ENCODE measurements around the gene VAV2. TPM values are rescaled to one million over a fixed set of nuclear protein-coding genes. Genes with fewer than 3 reads are reported as not detected.

Gene VAV2
- total and polyA plus RNA-seq, 2 experiments from 2014 or later = 8.1 to 28.9 TPM

DNA sequence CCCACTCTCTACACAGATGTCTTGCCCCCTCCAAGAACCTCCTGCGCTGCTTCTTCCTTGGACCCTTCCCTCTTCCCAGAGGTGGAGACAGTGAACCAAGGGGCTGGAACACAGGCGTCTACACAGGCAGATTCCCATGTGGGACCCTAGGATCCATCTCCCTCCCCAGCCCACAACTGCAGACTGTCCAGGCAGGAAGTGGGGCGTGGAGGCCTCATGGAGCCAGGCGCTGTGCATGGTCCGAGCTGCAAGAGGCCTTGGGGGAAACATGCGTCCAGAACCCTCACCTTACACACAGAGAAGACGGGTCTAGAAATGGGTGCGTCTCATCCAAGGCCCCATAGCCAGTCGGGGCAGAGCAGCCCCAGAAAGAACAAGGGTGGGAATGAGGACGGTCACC is 117.5 kb downstream of the VAV2 start:
- H3K4me3 Mint-ChIP-seq = no peak overlapping the region

More for the DNA sequence above, 117.5 kb downstream of the VAV2 start:
- TF ChIP-seq, protein P1, sequence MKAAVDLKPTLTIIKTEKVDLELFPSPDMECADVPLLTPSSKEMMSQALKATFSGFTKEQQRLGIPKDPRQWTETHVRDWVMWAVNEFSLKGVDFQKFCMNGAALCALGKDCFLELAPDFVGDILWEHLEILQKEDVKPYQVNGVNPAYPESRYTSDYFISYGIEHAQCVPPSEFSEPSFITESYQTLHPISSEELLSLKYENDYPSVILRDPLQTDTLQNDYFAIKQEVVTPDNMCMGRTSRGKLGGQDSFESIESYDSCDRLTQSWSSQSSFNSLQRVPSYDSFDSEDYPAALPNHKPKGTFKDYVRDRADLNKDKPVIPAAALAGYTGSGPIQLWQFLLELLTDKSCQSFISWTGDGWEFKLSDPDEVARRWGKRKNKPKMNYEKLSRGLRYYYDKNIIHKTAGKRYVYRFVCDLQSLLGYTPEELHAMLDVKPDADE (IDR thresholded peaks at IDR 0.05) = no peak
- no peak for TF ChIP-seq ZNF462 (CRISPR knock-in tag; IDR thresholded peaks at IDR 0.05)
- TF ChIP-seq JUNB (IDR thresholded peaks at IDR 0.05; ENCODE audit: unreplicated experiment) = no peak
- no peak for TF ChIP-seq REST (IDR thresholded peaks at IDR 0.05; ENCODE audit: unreplicated experiment)
- TF ChIP-seq ZNF331 (CRISPR knock-in tag; IDR thresholded peaks at IDR 0.05; ENCODE audit: low read depth) = no peak
- TF ChIP-seq EZH2 (IDR thresholded peaks at IDR 0.05; ENCODE audit: low read depth, unreplicated experiment) = no peak
- no peaks in the 10 kb centered on the region for H3K9me2 ChIP-seq (ENCODE audit: insufficient read depth)
- peaks cover 3% of the 10 kb centered on the region; the same call in 1 of the 3 replicates for H3K36me3 Mint-ChIP-seq (ENCODE audit: low read depth)
- H3K4me2 ChIP-seq = no peak overlapping the region
- H3K27me3 Mint-ChIP-seq (ENCODE audit: insufficient read depth, low read depth, poor library complexity) = peaks cover 6% of the 10 kb centered on the region
- no peak for ATAC-seq
- H3K36me3 ChIP-seq (ENCODE audit: insufficient read depth) = no peaks in the 10 kb centered on the region
- H3K4me3 ChIP-seq = no peak overlapping the region
- no peaks in the 10 kb centered on the region for H3F3A ChIP-seq (replicated peaks; ENCODE audit: low read depth)
- no peaks in the 10 kb centered on the region; the same call in none of the 2 replicates for H4K20me1 ChIP-seq (replicated peaks; ENCODE audit: insufficient read depth)
- H3K4me1 ChIP-seq (ENCODE audit: insufficient read depth) = no peaks in the 10 kb centered on the region
- H2AFZ ChIP-seq = no peak overlapping the region
- H3K27ac Mint-ChIP-seq = no peak overlapping the region
- no peak for DNase-seq (ENCODE audit: low spot score)
- H3K9me3 Mint-ChIP-seq = no peaks in the 10 kb centered on the region; the same call in 2 of the 3 replicates
- no peaks in the 10 kb centered on the region for H3K27me3 ChIP-seq (ENCODE audit: insufficient read depth)
- peaks cover 27% of the 10 kb centered on the region; the same call in 1 of the 2 replicates for H3K79me2 ChIP-seq (replicated peaks; ENCODE audit: insufficient read depth)
- peaks cover 29% of the 10 kb centered on the region for H3K4me1 Mint-ChIP-seq
- no peak overlapping the region for H3K27ac ChIP-seq (ENCODE audit: low read depth)

Data from GM23338 (cell line).